Endothelial cell of umbilical vein (primary cell): ENCODE measurements around the gene A3GALT2. TPM values are rescaled to one million over a fixed set of nuclear protein-coding genes. Genes with fewer than 3 reads are reported as not detected.

ENCODE experiments used
- BruUV-seq: library from RNA; stranded (reverse); fragments of 400-500 nt; replicated peaks from 2 replicates; lab custom pipeline; 2021; lab: Mats Ljungman, UMichigan
- CTCF ChIA-PET: fragments of 300-600, 350-600 bp; sonication (Branson Sonifier 250); formaldehyde crosslinking; loops from one replicate; lab custom pipeline; 2021; ENCODE audit warnings: antibody characterized with exemption, inconsistent platforms; lab: Charles Lee
- POLR2A ChIA-PET: fragments of 300-600, 350-600 bp; sonication (Branson Sonifier 250); formaldehyde crosslinking; loops from one replicate; lab custom pipeline; 2021; ENCODE audit warnings: antibody characterized with exemption, inconsistent platforms; lab: Charles Lee
- DNase-seq: peaks from one replicate; pipeline ENCODE4 v3.0.0-alpha.2; 2011; ENCODE audit warnings: low read depth, low spot score
- FAIRE-seq: peaks from 2 replicates; lab custom pipeline; 2011; peaks lifted over from hg19 to GRCh38; lab: Jason Lieb, UNC
- H2AFZ ChIP-seq: 2 replicates; pipeline ENCODE4 v1.6.0; 2012; ENCODE audit warnings: low read depth, low read length, control low read depth, inconsistent platforms
- H3K27ac ChIP-seq: 2 replicates; pipeline ENCODE4 v1.5.1; 2011; ENCODE audit warnings: low read depth, mild to moderate bottlenecking, control low read depth, low read length, moderate library complexity; ENCODE audit not compliant: insufficient read depth
- H3K27me3 ChIP-seq, 2 experiments: 2 replicates each; pipeline versions ENCODE4 v1.6.0 to v1.6.1; 2011; ENCODE audit warnings: low read length in 2 of 2, mixed read lengths in 1 of 2; ENCODE audit not compliant: control insufficient read depth in 2 of 2, insufficient read depth in 2 of 2
- H3K36me3 ChIP-seq, 2 experiments: 2 replicates in 1 of 2; 3 replicates in 1 of 2; pipeline ENCODE4 v1.5.1; 2011; ENCODE audit warnings: low read length in 2 of 2, mild to moderate bottlenecking in 1 of 2, moderate library complexity in 1 of 2; ENCODE audit not compliant: control insufficient read depth in 2 of 2, insufficient read depth in 2 of 2; ENCODE audit errors: extremely low read depth in 1 of 2
- H3K4me1 ChIP-seq: 3 replicates; pipeline ENCODE4 v1.5.1; 2011; ENCODE audit warnings: mild to moderate bottlenecking, low read length; ENCODE audit not compliant: control insufficient read depth, insufficient read depth; ENCODE audit errors: extremely low read depth
- H3K4me2 ChIP-seq: 2 replicates; pipeline ENCODE4 v1.6.1; 2011; ENCODE audit warnings: low read length, control low read depth, mixed read lengths; ENCODE audit not compliant: insufficient read depth
- H3K4me3 ChIP-seq, 3 experiments: fragments of 200-600 bp in 1 of 3; sonication (generic), shearing (Covaris generic) in 1 of 3; replicated peaks in 1 of 3; 2 replicates each; pipeline ENCODE4 v1.5.1; 2011 to 2016; ENCODE audit warnings: control low read depth in 3 of 3, low read length in 3 of 3, mild to moderate bottlenecking in 2 of 3, inconsistent platforms in 1 of 3, low read depth in 1 of 3, moderate library complexity in 1 of 3; ENCODE audit not compliant: insufficient read depth in 1 of 3
- H3K79me2 ChIP-seq: 2 replicates; pipeline ENCODE4 v1.6.0; 2012; ENCODE audit warnings: low read length, inconsistent platforms; ENCODE audit not compliant: control insufficient read depth, insufficient read depth
- H3K9ac ChIP-seq: replicated peaks from 2 replicates; pipeline ENCODE3; 2011; ENCODE audit warnings: low read length, control low read depth; ENCODE audit not compliant: insufficient read depth; ENCODE audit errors: extremely low read depth
- H3K9me1 ChIP-seq: replicated peaks from 3 replicates; pipeline ENCODE4 v1.6.0; 2011; ENCODE audit warnings: mild to moderate bottlenecking, low read length; ENCODE audit not compliant: control insufficient read depth, insufficient read depth; ENCODE audit errors: extremely low read depth
- H3K9me3 ChIP-seq: replicated peaks from 2 replicates; pipeline ENCODE4 v1.5.1; 2012; ENCODE audit warnings: low read length, inconsistent platforms; ENCODE audit not compliant: control insufficient read depth, insufficient read depth
- H4K20me1 ChIP-seq: replicated peaks from 2 replicates; pipeline ENCODE3; 2011; ENCODE audit warnings: mild to moderate bottlenecking, low read length; ENCODE audit not compliant: control insufficient read depth, insufficient read depth; ENCODE audit errors: extremely low read depth
- CTCF ChIP-seq, 2 donors: IDR thresholded peaks; 1 replicate in 1 of 2; 2 replicates in 1 of 2; pipeline ENCODE4 v1.5.1; 2011; ENCODE audit warnings: low read length in 2 of 2, mild to moderate bottlenecking in 2 of 2, moderate library complexity in 2 of 2, control low read depth in 1 of 2, inconsistent platforms in 1 of 2, low read depth in 1 of 2; ENCODE audit not compliant: insufficient read depth in 1 of 2; ENCODE audit errors: extremely low read depth in 1 of 2
- EZH2 ChIP-seq: IDR thresholded peaks from 2 replicates; pipeline ENCODE4 v1.6.1; 2012; ENCODE audit warnings: borderline replicate concordance, low read depth, mild to moderate bottlenecking, moderate library complexity, low read length, inconsistent platforms; ENCODE audit not compliant: severe bottlenecking
- FOS ChIP-seq: IDR thresholded peaks from 2 replicates; pipeline ENCODE4 v1.6.1; 2011; ENCODE audit warnings: mild to moderate bottlenecking, low read length, moderate library complexity, borderline replicate concordance; ENCODE audit not compliant: insufficient read depth
- GATA2 ChIP-seq: IDR thresholded peaks from 2 replicates; pipeline ENCODE4 v1.7.0; 2011; ENCODE audit warnings: low read depth, mild to moderate bottlenecking, moderate library complexity, mixed read lengths, low read length; ENCODE audit not compliant: insufficient read length, insufficient read depth
- JUN ChIP-seq: IDR thresholded peaks from 2 replicates; pipeline ENCODE4 v1.6.1; 2011; ENCODE audit warnings: borderline replicate concordance, low read depth; ENCODE audit not compliant: insufficient read length, insufficient read depth
- MAX ChIP-seq: IDR thresholded peaks from 2 replicates; pipeline ENCODE4 v1.6.1; 2011; ENCODE audit not compliant: insufficient read depth, insufficient read length
- MYC ChIP-seq: IDR thresholded peaks from one replicate; pipeline ENCODE4 v1.6.1; 2011; ENCODE audit warnings: mild to moderate bottlenecking, low read depth, low read length
- POLR2A ChIP-seq: IDR thresholded peaks from 2 replicates; pipeline ENCODE4 v1.6.1; 2012; ENCODE audit warnings: low read depth, mild to moderate bottlenecking, control low read depth, low read length
- POLR2AphosphoS5 ChIP-seq: IDR thresholded peaks from 2 replicates; pipeline ENCODE4 v1.6.1; 2012; ENCODE audit warnings: low read depth, mild to moderate bottlenecking, control low read depth, low read length, moderate library complexity; ENCODE audit not compliant: insufficient read depth
- dilution Hi-C: fragments of 300-500 bp; cut with MboI; formaldehyde crosslinking; loops from one replicate; pipeline ENCODE4 v1.15.0; 2019; ENCODE audit warnings: low sequenced_read_pairs; ENCODE audit not compliant: extremely low pct_ligation_motif_present
- intact Hi-C: fragments of 100-400 bp; cut with micrococcal nuclease; formaldehyde crosslinking; loops from one replicate; pipeline ENCODE4 v1.10.0; 2022
- polyA plus RNA-seq, 4 experiments: library from polyadenylated mRNA; depleted of rRNA in 3 of 4; stranded (reverse) in 3 of 4; unstranded in 1 of 4; fragments of >200 nt; gene quantifications; 2 replicates each; pipeline versions ENCODE4 v1.2.1 to v1.2.3, GENCODE V29; 2011 to 2012; ENCODE audit warnings: missing spikeins in 1 of 4
- total RNA-seq: library from RNA; stranded (reverse); gene quantifications from 2 replicates; pipeline ENCODE4 v1.2.3, GENCODE V29; 2021

A3GALT2 gene
- total and polyA plus RNA-seq, 2 donors (not counting 3 experiments of a cell fraction or from before 2014, with no cell fraction given), result not detected

- H3K4me2 ChIP-seq, result no peak overlapping the region
- dilution Hi-C loops (no loop called here), intact Hi-C loops (no loop called here)
- H3K27me3 ChIP-seq, result no peaks in the 10 kb centered on the region
- no peak overlapping the region for H2AFZ ChIP-seq
- no peaks in the 10 kb centered on the region for H4K20me1 ChIP-seq
- no TSS peak for BruUV-seq
- ChIA-PET CTCF (no interaction called here), POLR2A (no interaction called here)
- no peak overlapping the region for H3K9ac ChIP-seq
- H3K36me3 ChIP-seq, result peaks cover 36 to 60% of the 10 kb centered on the region in 2 experiments
- TF ChIP-seq JUN, result no peak
- TF ChIP-seq POLR2AphosphoS5, result no peak
- TF ChIP-seq EZH2, result no peak
- no peak for TF ChIP-seq GATA2
- TF ChIP-seq MAX, result no peak
- no peak for TF ChIP-seq MYC
- TF ChIP-seq FOS, result no peak
- no peak for TF ChIP-seq POLR2A
- TF ChIP-seq CTCF (IDR thresholded peaks at IDR 0.05; ENCODE audit: extremely low read depth in 1 of 2, insufficient read depth in 1 of 2, low read depth in 1 of 2, low read length in 2 of 2), result no peak
- H3K9me1 ChIP-seq, result no peaks in the 10 kb centered on the region
- no peaks in the 10 kb centered on the region for H3K9me3 ChIP-seq
- H3K27ac ChIP-seq, result no peak overlapping the region
- H3K79me2 ChIP-seq, result peaks cover 39% of the 10 kb centered on the region
- FAIRE-seq, result no peak
- peaks cover 16% of the 10 kb centered on the region for H3K4me1 ChIP-seq
- no peak for DNase-seq
- no peak overlapping the region for H3K4me3 ChIP-seq
Measured at GRCh38 chr1:33330906-33331305, 10.0 kb upstream of the A3GALT2 start.
